Activated CD4-positive, alpha-beta T cell treated with anti-CD3 and anti-CD28 coated beads, Interleukin-2, amount 10 ng/mL, durations not matched to agents 7 days and 5 days (primary cell): ENCODE data around the gene SPSB1. TPM values are rescaled to one million over a fixed set of nuclear protein-coding genes. Genes with fewer than 3 reads are reported as not detected.

ENCODE experiments used
- CTCF ChIA-PET: fragments of 350-600 bp; sonication (Branson Sonifier 250); formaldehyde crosslinking; loops from one replicate; lab custom pipeline; 2021; ENCODE audit warnings: antibody characterized with exemption; lab: Charles Lee
- POLR2A ChIA-PET: fragments of 350-600 bp; sonication (Branson Sonifier 250); formaldehyde crosslinking; loops from one replicate; lab custom pipeline; 2021; ENCODE audit warnings: antibody characterized with exemption; lab: Charles Lee
- DNase-seq: peaks from one replicate; pipeline ENCODE4 v3.0.0-alpha.2; 2020
- H3K27ac Mint-ChIP-seq: one replicate; pipeline ENCODE4 v1.8.0; 2021; ENCODE audit warnings: mild to moderate bottlenecking, moderate library complexity, mixed read lengths
- H3K27me3 Mint-ChIP-seq: one replicate; pipeline ENCODE4 v1.8.0; 2021; ENCODE audit warnings: mixed read lengths
- H3K36me3 Mint-ChIP-seq: one replicate; pipeline ENCODE4 v1.8.0; 2021; ENCODE audit warnings: low read depth, mixed read lengths
- H3K4me1 Mint-ChIP-seq: one replicate; pipeline ENCODE4 v1.8.0; 2021; ENCODE audit warnings: mixed read lengths
- H3K4me3 Mint-ChIP-seq: one replicate; pipeline ENCODE4 v1.8.0; 2021; ENCODE audit warnings: mild to moderate bottlenecking, moderate library complexity, mixed read lengths
- H3K9me3 Mint-ChIP-seq: one replicate; pipeline ENCODE4 v1.8.0; 2021; ENCODE audit warnings: mixed read lengths
- total RNA-seq, 2 experiments: library from RNA; stranded (reverse); gene quantifications; one replicate each; pipeline ENCODE4 v1.2.3, GENCODE V29; 2021

The SPSB1 gene
- total RNA-seq, 2 experiments from 2014 or later = 4.8 to 6.6 TPM

- POLR2A ChIA-PET = no interaction called here
- Mint-ChIP-seq H3K4me3 (no peak overlapping the region), H3K4me1 (peaks cover 16% of the 10 kb centered on the region), H3K9me3 (peaks cover 4% of the 10 kb centered on the region), H3K27me3 (peaks cover 1% of the 10 kb centered on the region), H3K27ac (no peak overlapping the region), H3K36me3 (peaks cover 1% of the 10 kb centered on the region)
- no peak for DNase-seq
- CTCF ChIA-PET = interaction anchor here (1.0 to 1.5 kb wide), 3 partner anchors 109 to 218 kb away, joined by 3 to 4 read pairs (median 3); no protein-coding TSS in a partner anchor
These were observed 19.5 kb upstream of the SPSB1 start for GRCh38 chr1:9273177-9273576.

DNA sequence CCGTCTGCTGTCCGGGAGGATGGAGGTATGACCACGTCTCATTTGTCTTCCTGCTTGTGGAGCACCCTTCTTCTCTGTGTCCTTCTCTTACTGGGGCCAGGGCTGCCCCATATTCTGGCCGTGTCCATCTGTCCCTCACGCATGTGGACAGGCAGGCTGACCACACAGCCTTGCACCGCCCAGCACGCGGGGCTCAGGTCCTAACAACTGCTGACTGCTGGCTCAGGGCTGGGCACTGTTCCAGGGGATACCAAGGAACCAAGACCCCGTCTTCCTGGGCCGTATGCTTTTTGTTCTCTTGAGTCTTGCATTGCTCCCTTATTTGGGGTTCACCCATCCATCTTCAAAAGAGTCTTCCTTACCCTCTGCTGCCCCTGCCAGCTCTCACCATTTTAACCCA, 17.5 kb upstream of the SPSB1 start:
- ChIA-PET POLR2A (no interaction called here), CTCF (interaction anchor here (0.6 to 1.7 kb wide), 5 partner anchors 8 to 395 kb away, joined by 3 to 6 read pairs (median 4); no protein-coding TSS in a partner anchor)
- Mint-ChIP-seq H3K4me3 (no peak overlapping the region), H3K9me3 (peaks cover 4% of the 10 kb centered on the region), H3K36me3 (peaks cover 1% of the 10 kb centered on the region), H3K4me1 (peaks cover 30% of the 10 kb centered on the region), H3K27me3 (peaks cover 4% of the 10 kb centered on the region), H3K27ac (no peak overlapping the region)
- DNase-seq = no peak

DNA sequence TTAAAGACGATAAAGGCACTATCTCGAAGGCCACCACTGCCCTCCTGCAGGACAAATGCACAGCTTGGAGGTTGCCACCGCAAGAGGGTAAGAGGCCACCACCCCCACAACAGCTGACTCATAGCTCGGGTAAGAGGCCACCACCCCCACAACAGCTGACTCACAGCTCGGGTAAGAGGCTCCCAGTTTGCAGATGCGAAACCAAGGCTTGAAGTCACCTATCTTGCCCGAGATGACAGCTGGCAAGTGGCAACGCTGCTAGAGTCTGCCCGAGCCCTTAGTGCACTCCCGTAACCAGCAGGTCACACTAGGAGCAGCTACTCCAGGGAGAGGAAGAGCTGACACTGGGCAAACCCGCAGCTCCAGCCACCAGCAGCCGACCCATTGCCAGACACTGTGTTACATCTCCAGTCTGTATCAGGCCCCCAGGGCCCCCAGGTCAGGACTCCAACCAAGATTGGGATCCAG, 17.1 kb upstream of the SPSB1 start:
- Mint-ChIP-seq H3K9me3 (peaks cover 4% of the 10 kb centered on the region), H3K4me1 (peaks cover 33% of the 10 kb centered on the region), H3K27me3 (peaks cover 4% of the 10 kb centered on the region), H3K36me3 (peaks cover 1% of the 10 kb centered on the region), H3K4me3 (no peak overlapping the region), H3K27ac (no peak overlapping the region)
- peak; percentile 67 for DNase-seq
- POLR2A ChIA-PET = interaction anchor here (0.7 kb wide), 1 partner anchor 31 kb away, joined by 4 read pairs; no protein-coding TSS in a partner anchor
- CTCF ChIA-PET = interaction anchor here (0.6 to 1.7 kb wide), 8 partner anchors 9 to 1071 kb away, joined by 3 to 6 read pairs (median 4); no protein-coding TSS in a partner anchor

DNA sequence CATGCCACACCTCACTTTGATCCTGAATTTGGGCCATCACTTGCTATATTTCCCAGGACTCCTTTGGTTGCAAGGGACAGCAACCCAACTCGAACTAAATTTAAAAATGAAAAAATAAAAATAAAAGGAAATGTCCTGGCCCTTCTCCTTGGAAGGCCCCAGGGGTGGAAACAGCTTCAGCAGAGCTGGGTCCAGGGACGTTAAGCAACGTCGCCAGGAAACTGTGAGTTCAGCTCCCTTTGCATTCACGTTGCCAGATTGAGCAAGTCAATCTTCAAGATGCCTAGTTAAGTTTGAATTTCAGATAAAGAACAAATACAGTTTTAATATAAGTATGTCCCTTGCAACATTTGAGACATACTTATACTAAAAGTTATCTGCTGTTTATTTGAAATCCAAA, 14.6 kb upstream of the SPSB1 start:
- CTCF ChIA-PET = no interaction called here
- Mint-ChIP-seq H3K4me1 (peaks cover 53% of the 10 kb centered on the region), H3K4me3 (no peak overlapping the region), H3K36me3 (peaks cover 6% of the 10 kb centered on the region), H3K27ac (no peak overlapping the region), H3K9me3 (peaks cover 7% of the 10 kb centered on the region), H3K27me3 (peaks cover 4% of the 10 kb centered on the region)
- no peak for DNase-seq
- POLR2A ChIA-PET = no interaction called here

DNA sequence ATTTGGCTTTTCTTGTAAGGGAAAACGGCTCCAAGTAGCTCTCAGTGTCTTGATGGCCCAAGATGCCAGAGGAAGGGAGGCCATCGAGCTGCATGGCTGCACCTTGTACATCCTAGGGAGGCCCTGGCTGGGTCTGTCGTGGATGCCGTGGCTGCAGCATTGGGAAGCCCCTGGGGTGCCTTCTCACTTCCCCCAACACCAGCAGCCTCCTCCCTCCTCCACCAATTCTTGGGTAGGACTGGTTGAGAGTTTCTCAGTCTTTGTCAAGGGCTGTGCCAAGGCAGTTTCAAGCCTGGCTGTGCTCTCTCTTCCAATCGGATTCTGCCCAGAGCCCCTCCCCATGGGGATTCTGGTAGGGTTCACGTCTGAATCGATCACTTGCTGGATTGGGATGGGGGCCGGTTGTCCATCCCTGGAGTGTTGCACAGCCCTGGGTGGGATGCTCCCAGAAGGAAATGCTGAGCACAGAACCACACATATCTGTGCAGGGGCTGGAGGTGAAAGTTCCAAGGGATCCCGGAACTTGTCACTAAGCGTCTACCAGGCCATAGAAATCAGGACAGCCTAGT, 14.0 kb upstream of the SPSB1 start:
- ChIA-PET CTCF (interaction anchor here (1.5 to 2.5 kb wide), 2 partner anchors 10 to 12 kb away, joined by 4 to 8 read pairs; no protein-coding TSS in a partner anchor), POLR2A (no interaction called here)
- DNase-seq = no peak
- Mint-ChIP-seq H3K9me3 (peaks cover 7% of the 10 kb centered on the region), H3K27ac (no peak overlapping the region), H3K4me3 (no peak overlapping the region), H3K36me3 (peaks cover 10% of the 10 kb centered on the region), H3K27me3 (peaks cover 4% of the 10 kb centered on the region), H3K4me1 (peaks cover 59% of the 10 kb centered on the region)

DNA sequence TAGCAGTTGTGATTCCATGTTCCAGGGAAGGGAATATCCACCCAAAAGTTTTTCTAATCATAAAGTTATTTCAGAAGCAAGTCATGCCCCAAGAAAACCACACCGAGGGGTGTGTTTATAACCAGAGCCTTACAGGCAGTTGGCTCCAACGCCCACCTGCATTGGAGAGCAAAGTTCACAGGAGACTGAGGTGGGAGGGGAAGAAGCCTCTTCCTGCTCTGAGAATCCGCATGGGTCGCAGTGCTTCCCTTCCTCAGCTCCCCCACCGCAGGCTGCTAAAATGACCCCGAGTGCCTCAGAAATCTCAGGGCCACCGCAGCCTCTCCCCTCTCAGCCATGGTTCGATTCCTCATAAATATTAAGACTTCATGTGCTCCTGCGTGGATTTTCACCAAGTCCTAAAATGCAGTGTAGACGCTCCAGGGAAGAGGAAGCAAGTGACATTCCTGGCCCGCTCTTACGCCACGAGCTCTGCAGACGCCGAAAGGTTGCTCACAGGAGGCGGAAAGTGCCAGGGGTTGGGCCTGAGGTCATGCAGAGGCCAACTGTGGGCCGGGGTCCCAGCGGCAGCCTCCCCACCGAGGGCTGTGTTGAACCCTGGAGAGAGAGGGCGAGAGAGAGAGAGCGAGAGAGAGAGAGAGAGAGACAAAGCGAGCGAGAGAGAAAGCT, 13.4 kb upstream of the SPSB1 start:
- peaks cover 12% of the 10 kb centered on the region for H3K9me3 Mint-ChIP-seq
- ChIA-PET POLR2A (no interaction called here), CTCF (interaction anchor here (1.2 to 2.5 kb wide), 3 partner anchors 10 to 12 kb away, joined by 3 to 8 read pairs (median 4); no protein-coding TSS in a partner anchor)
- H3K4me3 Mint-ChIP-seq = peak overlapping the region; percentile 13
- peaks cover 65% of the 10 kb centered on the region for H3K4me1 Mint-ChIP-seq
- H3K36me3 Mint-ChIP-seq = peaks cover 16% of the 10 kb centered on the region
- H3K27me3 Mint-ChIP-seq = peaks cover 4% of the 10 kb centered on the region
- no peak overlapping the region for H3K27ac Mint-ChIP-seq
- DNase-seq = no peak

- H3K4me1 Mint-ChIP-seq = peaks cover 71% of the 10 kb centered on the region
- ChIA-PET CTCF (interaction anchor here (1.2 to 2.5 kb wide), 3 partner anchors 9 to 13 kb away, joined by 3 to 8 read pairs (median 4); no protein-coding TSS in a partner anchor), POLR2A (no interaction called here)
- peak overlapping the region; percentile 57 for H3K27ac Mint-ChIP-seq
- no peak overlapping the region for H3K4me3 Mint-ChIP-seq
- H3K9me3 Mint-ChIP-seq = peaks cover 20% of the 10 kb centered on the region
- peak; percentile 48 for DNase-seq
- H3K36me3 Mint-ChIP-seq = peaks cover 24% of the 10 kb centered on the region
- peaks cover 4% of the 10 kb centered on the region for H3K27me3 Mint-ChIP-seq
These were observed 12.5 kb upstream of the SPSB1 start for GRCh38 chr1:9280015-9280860.

GRCh38 chr1:9281071-9281827, 11.4 kb upstream of the SPSB1 start:
- Mint-ChIP-seq H3K9me3 (peaks cover 28% of the 10 kb centered on the region), H3K27me3 (peaks cover 3% of the 10 kb centered on the region), H3K36me3 (peaks cover 27% of the 10 kb centered on the region), H3K4me1 (peaks cover 69% of the 10 kb centered on the region), H3K4me3 (no peak overlapping the region), H3K27ac (peak overlapping the region; percentile 4)
- ChIA-PET POLR2A (no interaction called here), CTCF (interaction anchor here (0.6 to 2.5 kb wide), 6 partner anchors 8 to 215 kb away, joined by 3 to 22 read pairs (median 4); no protein-coding TSS in a partner anchor)
- no peak for DNase-seq

DNA sequence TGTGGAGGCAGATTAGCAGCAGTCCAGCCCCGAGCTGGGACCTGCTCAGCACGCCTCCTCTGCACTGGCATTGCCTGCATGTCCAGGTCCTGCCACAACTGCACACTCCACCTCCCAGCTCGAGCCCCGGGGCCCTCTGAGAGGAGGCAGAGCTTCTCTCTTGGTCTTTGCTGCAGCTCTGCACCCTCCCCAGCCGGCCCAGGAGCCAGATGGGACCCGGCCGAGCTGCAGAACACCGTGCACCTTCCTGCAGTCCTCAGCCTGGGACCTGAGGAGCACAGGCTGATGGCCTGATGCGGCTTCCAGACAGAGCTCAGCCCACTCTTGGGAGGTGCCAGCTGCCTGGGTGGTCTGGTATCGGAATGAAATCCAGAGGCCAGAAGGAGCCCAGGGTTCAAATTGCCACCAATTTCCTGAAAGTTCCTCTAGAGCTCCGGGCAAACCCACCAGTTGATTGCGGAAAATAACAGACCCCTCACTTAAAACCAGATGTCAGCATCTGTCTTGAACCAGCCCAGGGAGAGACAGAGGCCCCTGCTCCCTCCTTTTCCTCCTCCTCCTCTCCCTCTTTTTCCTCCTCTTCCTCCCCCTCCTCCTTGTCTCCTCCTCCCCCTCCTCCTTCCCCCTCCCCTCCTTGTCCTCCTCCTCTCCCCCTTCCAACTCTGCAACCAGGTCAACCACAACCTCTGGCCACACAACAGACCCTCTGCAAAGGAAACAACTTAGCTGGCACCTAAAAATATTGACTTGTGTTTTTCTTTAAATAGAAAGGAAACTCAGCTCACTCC, 10.6 kb upstream of the SPSB1 start:
- CTCF ChIA-PET = interaction anchor here (0.7 to 2.4 kb wide), 8 partner anchors 10 to 502 kb away, joined by 3 to 22 read pairs (median 4); no protein-coding TSS in a partner anchor
- Mint-ChIP-seq H3K4me1 (peaks cover 73% of the 10 kb centered on the region), H3K27ac (peak overlapping the region; percentile 91), H3K27me3 (peaks cover 3% of the 10 kb centered on the region), H3K9me3 (peaks cover 36% of the 10 kb centered on the region), H3K36me3 (peaks cover 33% of the 10 kb centered on the region), H3K4me3 (no peak overlapping the region)
- DNase-seq = no peak
- POLR2A ChIA-PET = no interaction called here

DNA sequence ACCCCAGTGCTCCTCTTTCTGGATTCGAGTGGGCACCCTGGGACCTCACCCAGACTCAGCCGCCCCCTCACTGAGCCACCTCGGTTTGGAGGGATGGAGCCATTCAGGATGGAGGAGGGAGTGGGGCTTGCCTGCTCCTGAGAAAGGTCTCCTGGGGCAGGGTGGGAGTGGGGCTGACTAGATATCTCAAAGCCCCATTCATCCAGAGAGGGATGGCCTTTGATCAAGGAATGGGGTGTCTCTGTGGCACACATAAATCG, 10.1 kb upstream of the SPSB1 start:
- peak overlapping the region; percentile 91 for H3K27ac Mint-ChIP-seq
- ChIA-PET CTCF (interaction anchor here (0.7 to 2.4 kb wide), 9 partner anchors 9 to 502 kb away, joined by 3 to 22 read pairs (median 4); no protein-coding TSS in a partner anchor), POLR2A (no interaction called here)
- no peak overlapping the region for H3K4me3 Mint-ChIP-seq
- peaks cover 73% of the 10 kb centered on the region for H3K4me1 Mint-ChIP-seq
- peaks cover 40% of the 10 kb centered on the region for H3K9me3 Mint-ChIP-seq
- peaks cover 36% of the 10 kb centered on the region for H3K36me3 Mint-ChIP-seq
- no peak for DNase-seq
- H3K27me3 Mint-ChIP-seq = peaks cover 3% of the 10 kb centered on the region

- Mint-ChIP-seq H3K27ac (peak overlapping the region; percentile 91), H3K4me3 (peak overlapping the region; percentile 18), H3K4me1 (peaks cover 70% of the 10 kb centered on the region), H3K27me3 (peaks cover 3% of the 10 kb centered on the region), H3K36me3 (peaks cover 38% of the 10 kb centered on the region), H3K9me3 (peaks cover 47% of the 10 kb centered on the region)
- POLR2A ChIA-PET = no interaction called here
- DNase-seq = peak; percentile 46
- CTCF ChIA-PET = interaction anchor here (0.6 to 2.0 kb wide), 8 partner anchors 8 to 644 kb away, joined by 3 to 5 read pairs (median 4); no protein-coding TSS in a partner anchor
These were observed 8.6 kb upstream of the SPSB1 start for GRCh38 chr1:9284061-9284460.
